GM21515 (cell line): ENCODE results near the gene WDCP.
"Not testable (repeated sequence)": the region's sequence is repeated elsewhere in the genome, so short reads cannot be mapped to it uniquely, and the experiment has no call there.

Experiments
- ATAC-seq: cut with Tn5 transposase; IDR thresholded peaks from one replicate; pipeline ENCODE4 v1.9.1; 2021; ENCODE audit not compliant: unreplicated experiment

The WDCP gene

GRCh38 chr2:24022975-24023575 lies 24.1 kb downstream of the WDCP start:
- no peak for ATAC-seq

DNA sequence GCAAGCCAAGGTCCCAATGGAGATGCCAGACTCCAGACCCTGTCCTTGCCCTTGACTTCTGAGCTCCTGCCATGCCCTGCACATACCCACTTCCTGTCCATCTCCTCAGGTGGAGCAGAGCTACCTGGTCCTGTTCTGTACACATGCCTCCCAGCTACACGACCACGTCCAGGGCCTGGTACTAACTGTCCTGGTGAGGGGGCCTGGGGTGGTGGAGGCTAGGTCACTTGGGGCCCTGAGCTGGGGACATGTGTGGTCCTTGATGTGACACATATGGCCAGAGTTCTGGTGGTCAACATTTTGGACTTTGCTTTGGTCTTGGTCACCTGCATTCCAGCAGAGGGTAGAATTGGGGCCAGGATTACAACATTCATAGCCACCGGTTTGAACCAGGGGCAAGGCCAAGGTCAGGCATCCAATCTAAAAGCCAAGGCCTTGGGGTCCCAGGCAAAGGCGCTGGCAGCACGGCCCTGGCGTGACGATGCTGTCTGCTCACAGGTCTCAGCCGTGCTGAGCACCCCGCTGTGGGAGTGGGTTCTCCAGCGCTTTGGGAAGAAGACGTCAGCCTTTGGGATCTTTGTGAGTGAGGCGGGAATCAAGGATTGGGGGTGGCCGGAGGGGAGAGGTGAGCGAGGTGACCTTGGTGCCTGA lies 24.7 kb downstream of the WDCP start:
- ATAC-seq, result no peak

GRCh38 chr2:24021122-24021998 lies 25.8 kb downstream of the WDCP start:
- ATAC-seq, result no peak

- ATAC-seq, result no peak
These were observed 26.9 kb downstream of the WDCP start for GRCh38 chr2:24020244-24020643.

DNA sequence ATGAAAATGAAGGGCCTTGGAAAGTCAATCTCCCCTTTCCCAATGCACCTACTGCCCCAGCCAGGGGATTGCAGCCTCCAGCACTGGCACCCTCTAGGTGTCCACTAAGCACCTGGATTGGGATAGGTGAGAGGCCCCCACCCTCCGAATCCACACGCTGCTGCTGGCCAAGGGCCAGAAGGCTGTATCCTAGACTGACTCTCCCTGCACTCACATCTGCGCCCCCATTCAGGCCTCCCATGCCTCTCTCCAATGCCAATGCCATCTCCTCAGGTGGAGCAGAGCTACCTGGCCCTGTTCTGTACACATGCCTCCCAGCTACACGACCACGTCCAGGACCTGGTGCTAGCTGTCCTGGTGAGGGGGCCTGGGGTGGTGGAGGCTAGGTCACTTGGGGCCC lies 27.5 kb downstream of the WDCP start:
- no peak for ATAC-seq

GRCh38 chr2:24018241-24018640 lies 28.9 kb downstream of the WDCP start:
- ATAC-seq, result no peak

GRCh38 chr2:24017711-24018110 lies 29.5 kb downstream of the WDCP start:
- no peak for ATAC-seq

DNA sequence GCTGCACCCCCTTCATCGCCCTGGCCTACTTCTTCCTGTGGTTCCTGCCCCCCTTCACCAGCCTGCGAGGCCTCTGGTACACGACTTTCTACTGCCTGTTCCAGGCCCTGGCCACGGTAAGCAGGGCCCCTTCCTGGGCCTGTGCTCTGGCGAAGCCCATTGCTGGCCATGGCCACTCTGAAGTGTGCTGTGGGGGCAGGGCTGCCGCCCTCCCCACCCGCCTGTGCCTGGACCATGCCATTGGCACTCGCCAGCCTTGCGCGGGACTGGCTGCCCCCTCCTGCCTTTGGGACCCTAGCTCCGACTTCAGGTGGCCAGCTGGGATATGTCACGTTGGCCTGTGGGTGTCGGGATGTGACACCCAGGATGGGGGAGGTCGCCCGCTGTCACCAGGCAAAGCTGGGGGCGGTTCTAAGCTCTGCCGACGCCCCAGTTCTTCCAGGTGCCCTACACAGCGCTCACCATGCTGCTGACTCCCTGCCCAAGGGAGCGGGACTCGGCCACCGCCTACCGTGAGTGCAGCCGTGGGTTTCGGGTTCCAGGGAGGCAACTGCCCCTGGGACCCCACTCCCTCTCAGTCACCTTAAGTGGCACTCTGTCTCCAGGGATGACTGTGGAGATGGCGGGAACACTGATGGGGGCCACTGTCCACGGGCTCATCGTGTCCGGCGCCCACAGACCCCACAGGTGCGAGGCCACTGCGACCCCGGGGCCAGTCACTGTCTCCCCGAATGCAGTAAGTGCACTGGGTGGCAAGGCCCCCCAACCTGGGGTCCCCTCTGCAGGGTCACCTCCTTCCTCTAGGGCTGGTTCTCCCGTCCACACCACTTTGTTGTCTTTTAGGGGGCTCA lies 30.1 kb downstream of the WDCP start:
- no peak for ATAC-seq

DNA sequence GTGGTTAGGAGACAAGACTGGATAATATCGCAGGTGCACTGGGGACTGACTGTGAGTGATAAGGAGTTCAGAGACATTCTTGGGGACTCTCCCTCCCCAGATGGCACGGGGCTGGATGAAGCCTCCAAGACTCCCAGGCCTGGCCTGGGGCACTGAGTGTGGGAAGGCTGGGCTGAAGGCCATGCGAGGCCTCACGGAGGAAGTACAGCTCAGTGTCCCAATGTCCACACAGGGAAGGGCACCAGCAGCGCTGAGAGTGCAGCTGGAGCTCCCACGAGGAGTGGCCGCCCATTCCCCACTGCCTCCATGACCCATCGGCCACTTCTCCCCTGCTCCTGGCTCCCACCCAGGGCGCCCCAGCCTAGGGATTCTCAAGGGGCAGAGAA lies 30.8 kb downstream of the WDCP start:
- ATAC-seq, result no peak

DNA sequence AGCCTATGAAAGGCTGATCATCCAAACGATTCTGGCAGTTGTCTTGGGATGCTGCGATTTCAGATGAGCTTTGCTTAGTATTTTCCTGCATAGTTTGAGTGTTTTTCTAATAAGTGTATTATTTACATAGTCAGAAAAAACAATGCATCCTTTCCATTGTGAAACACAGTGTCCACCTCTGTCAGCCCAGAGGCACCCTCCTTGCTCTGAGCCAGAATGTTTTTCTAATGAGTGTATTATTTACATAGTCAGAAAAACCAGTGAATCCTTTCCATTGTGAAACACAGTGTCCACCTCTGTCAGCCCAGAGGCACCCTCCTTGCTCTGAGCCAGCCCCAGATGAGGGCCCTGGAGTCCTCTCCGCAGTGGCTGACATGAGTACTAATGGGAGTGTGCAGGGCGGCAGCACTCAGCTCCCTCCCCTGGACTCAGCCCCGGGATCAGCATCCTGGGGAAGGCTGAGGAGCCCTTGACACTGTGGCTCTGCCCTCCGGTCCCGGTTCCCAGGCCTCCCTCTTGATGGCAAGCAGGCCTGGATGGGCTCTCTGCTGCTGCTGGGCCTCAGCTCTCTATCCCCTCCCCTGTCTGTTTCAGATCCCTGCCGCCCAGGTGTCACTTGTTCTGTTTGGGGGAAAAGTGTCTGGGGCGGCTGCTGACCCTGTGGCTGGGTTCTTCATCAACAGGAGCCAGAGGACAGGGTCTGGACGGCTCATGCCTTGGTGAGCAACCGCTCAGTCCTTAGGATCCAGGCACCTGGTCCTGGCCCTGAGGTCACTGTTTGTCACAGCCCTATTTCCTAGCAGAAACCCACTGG lies 31.4 kb downstream of the WDCP start:
- ATAC-seq, result no peak

DNA sequence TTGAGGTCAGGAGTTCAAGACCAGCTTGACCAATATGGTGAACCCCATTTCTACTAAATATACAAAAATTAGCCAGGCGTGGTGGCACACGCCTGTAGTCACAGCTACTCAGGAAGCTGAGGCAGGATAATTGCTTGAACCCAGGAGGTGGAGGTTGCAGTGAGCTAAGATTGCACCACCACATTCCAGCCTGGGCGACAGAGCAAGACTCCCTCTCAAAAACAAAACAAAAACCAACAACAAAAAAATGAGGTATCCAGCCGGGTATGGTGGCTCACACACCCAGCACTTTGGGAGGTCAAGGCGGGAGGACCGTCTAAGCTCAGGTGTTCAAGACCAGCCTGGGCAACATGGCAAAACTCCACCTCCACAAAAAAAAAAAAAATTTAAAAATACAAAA lies 32.3 kb downstream of the WDCP start:
- not testable (repeated sequence) for ATAC-seq

DNA sequence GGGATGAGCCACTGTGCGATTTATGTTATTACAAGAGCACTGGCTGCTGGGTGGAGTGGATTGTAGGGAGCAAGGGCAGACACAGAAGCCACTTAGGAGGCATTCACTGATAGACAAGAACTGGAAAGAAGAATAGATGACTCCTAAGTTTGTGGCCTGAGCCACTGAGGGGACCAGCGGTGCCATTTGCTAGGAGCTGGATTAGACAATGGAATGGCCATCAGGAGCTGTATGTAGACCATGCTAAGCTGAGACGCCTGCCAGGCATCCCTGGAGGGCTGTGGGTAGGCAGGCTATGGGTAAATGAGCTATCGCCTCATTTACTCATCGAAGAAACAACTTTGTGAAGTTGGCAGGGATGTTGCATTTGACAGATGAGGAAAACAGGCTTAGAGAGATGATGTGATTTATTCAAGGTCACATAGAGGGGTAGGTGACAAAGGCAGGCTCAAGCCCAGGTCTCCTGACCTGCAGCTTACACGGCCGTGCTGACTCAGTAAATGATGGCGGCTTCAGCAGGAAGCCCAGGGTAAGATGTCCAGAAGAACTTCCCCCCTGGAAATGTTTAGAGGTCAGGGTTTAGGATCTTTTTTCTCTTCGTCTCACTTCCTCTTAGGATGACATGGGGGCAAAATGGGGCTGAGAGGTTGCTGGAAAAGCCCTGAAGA lies 34.5 kb downstream of the WDCP start:
- no peak for ATAC-seq

GRCh38 chr2:24011250-24012104 lies 35.7 kb downstream of the WDCP start:
- no peak for ATAC-seq

- no peak for ATAC-seq
These were observed 36.5 kb downstream of the WDCP start for GRCh38 chr2:24010477-24011249.

DNA sequence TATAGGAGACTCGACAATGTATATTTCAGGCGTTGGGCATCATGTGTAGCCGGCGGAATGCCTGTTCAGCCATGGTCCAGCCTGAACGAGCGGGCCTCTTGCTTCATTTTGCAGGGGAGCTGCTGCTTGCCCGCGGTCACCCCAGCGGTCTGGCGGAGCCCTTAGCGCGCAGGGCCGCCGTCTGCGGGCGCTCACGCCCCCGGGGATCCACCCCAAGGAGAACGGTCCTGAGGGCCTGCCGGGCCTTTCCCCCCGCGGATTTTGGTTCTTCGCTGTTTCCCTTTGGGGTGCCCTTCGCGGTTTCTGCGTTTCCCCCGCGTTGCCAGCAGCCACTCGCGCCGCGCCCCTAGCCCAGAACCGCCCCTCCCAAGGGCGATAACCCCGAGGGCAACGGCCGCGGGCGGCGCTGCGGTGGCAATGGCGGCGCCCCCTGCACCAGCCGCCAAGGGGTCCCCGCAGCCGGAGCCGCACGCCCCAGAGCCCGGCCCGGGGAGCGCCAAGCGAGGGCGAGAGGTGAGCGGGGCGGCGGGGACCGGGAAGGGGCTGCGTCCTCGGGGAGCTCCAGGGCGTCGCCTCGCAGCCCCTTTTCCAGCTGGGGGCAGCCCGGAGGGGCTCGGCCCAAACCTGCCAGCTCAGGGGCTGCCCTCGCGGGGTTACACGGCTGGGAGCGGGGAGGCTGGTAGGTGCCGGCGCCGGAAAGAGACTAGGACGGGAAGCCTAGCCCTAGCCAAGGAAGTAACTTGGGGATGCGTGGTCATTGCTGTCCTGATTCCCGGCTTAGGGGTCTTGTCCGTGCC lies 37.3 kb downstream of the WDCP start, which contains the start of gene MFSD2B:
TSS of gene MFSD2B (plus strand) at position 406 of the 797 bp plus-strand sequence. CDS start at position 418, 12 bp downstream.
- ATAC-seq, result no peak

DNA sequence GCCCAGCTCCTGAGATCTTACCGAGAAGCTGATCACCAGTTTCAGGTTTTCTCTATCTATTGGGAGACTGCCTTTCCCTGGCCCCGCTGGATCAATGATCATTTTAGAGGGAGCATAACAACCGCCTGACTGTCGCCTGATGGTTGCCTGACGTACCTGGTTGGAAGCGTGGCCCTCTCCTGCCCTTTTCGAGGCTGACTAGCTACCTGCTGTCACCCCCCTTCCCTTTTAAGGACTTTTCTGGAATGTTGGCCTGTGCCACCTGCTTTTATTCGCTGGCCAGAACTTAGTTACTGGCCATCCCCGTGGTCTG lies 37.9 kb downstream of the WDCP start:
- no peak for ATAC-seq

GRCh38 chr2:24008672-24009366 lies 38.4 kb downstream of the WDCP start:
- ATAC-seq, result no peak
